Measurements from ENCODE around the gene TOR1A. TPM values are rescaled to one million over a fixed set of nuclear protein-coding genes. Genes with fewer than 3 reads are reported as not detected.
A peak's percentile ranks its signal among the peaks of the same experiment; 100 is the strongest.
"Not testable (repeated sequence)": the region's sequence is repeated elsewhere in the genome, so short reads cannot be mapped to it uniquely, and the experiment has no call there.

Gene TOR1A
- total RNA-seq, 1 donor from 2014 or later: 61.3 TPM

DNA sequence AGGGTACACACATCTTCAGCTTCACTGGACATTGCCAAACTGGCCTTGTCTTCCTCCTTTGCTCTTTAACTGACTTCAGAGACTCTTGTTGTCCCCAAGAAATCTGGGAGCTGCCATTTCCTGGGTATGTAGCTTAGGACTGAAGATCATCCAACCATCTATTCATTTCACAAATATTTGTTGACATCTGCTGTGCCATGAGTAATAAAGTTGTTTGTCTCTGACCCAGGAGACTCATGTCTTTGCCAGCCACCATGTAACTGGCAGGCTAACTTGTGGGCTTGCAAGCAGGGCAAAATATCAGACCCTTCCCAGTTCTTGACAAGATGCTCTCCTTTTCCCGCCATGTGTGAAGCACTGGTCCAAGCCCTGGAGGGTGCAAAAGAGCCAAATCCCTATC, 38.1 kb downstream of the TOR1A start:
- DNase-seq (ENCODE audit: extremely low read depth, low read depth, low spot score): no peak

DNA sequence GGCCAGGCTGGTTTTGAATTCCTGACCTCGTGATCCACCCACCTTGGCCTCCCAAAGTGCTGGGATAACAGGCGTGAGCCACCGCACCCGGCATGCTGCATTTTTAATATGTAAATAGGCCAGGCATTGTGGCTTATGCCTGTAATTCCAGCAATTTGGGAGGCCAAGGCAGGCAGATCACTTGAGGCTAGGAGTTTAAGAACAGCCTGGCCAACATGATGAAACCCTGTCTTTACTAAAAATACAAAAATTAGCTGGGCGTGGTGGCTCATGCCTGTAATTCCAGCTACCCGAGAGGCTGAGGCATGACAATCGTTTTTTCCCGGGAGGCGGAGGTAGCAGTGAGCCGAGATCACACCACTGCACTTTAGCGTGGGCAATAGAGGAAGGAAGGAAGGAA, 39.0 kb downstream of the TOR1A start:
- DNase-seq (ENCODE audit: extremely low read depth, low read depth, low spot score): not testable (repeated sequence)

DNA sequence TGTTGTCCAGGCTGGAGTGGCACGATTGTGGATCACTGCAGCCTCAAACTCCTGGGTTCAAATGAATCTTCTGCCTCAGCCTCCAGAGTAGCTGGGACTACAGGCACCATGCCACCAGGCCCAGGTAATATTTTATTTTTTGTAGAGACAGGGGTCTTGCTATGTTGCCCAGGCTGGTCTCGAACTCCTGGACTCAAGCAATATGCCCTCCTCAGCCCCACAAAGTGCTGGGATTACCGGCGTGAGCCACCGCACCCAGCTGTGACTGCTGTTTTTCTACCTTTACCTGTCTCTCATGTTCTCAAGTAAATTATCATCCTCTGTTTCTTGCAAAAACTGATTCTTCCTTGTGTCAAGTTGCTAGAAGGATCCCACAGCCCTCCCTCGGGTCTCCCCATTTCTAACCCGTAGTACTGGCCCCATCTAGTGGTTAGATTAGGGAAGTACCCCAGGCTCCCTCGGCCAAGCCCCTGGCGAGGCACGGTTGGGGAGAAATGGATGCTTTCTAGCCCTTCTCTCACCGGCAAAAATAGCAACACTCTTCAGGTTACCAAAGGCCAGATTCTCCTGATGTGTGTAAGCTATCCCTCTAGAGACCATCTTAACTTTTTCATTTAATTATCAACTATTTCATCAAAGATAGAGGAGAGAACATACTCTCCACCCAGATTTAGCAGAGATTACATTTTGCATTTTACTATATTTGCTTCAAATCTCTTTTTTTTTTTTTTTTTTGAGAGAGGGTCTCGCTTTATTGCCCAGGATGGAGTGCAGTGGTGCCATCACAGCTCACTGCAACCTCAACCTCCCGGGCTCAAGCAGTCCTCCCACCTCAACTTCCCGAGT, 40.2 kb downstream of the TOR1A start:
- DNase-seq (ENCODE audit: extremely low read depth, low read depth, low spot score): no peak

DNA sequence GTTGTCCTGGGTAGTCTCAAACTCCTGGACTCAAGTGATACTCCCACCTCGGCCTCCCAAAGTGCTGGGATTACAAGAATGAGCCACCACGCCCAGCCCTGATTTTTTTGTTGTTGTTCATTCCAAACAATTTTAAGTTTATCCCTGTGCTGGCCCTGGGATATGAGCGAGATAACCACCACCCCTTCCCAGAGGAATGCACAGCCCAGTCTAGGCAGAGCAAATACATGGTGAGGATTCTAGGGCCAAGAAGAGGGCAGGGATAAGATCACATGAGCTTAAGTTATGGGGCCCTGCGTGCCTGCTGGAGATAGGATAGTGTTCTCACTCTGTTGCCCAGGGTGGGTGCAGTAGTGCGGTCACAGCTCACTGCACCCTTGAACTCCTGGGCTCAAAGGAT, 42.0 kb downstream of the TOR1A start:
- DNase-seq (ENCODE audit: extremely low read depth, low read depth, low spot score): no peak

DNA sequence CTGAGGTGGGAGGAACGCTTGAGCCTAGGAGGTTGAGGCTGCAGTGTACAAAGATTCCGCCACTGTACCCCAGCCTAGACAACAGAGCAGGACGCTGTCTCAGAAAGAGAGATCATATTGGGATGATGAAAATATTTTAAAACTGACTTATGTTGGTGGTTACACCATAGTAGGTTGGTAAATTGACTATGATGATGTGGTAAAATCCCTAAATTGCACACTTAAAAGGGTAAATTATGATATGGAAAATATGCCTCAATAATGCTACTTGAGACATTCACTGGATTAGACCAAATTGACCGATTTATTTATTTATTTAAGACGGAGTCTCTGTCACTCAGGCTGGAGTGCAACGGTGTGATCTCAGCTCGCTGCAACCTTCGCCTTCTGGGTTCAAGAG, 42.8 kb downstream of the TOR1A start:
- no peak for DNase-seq (ENCODE audit: extremely low read depth, low read depth, low spot score)

DNA sequence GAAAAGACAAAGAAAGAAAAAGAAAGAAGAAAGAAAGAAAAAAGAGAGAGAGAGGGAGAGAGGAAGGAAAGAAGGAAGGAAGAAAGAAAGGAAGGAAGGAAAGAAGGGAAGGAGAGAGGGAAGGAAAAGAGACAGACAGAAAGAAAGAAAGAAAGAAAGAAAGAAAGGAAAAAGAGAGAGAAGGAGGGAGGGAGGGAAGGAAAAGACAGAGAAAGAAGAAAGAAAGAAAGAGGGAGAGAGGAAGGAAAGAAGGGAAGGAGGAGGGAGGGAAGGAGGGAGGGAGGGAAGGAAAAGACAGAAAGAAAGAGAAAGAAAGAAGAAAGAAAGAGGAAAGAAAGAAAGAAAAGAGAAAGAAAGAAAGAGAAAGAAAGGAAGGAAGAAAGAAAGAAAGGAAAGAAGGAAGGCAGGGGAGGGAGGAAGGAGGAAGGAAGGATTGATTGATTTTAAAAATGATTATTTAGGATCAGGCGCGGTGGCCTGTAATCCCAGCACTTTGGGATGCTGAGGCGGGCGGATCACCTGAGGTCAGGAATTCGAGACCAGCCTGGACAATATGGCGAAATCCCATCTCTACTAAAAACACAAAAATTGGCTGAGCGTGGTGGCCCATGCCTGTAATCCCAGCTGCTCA, 44.3 kb downstream of the TOR1A start:
- DNase-seq (ENCODE audit: extremely low read depth, low read depth, low spot score): no peak

DNA sequence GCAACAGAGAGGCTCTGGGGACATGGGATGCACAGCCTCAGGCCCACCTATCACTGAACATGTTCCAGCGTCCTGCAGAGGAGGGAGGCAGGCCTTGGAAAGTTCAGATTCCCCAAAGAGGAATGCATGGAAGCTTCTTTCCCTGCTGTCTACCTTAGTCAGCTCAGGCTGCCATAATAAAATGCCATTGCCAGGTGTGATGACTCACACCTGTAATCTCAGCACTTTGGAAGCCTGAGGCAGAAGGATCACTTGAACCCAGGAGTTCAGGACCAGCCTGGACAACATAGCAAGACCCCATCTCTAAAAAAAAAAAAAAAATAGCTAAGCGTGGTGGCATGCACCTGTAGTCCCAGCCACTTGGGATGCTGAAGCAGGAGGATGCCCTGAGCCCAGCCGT, 45.5 kb downstream of the TOR1A start:
- no peak for DNase-seq (ENCODE audit: extremely low read depth, low read depth, low spot score)

DNA sequence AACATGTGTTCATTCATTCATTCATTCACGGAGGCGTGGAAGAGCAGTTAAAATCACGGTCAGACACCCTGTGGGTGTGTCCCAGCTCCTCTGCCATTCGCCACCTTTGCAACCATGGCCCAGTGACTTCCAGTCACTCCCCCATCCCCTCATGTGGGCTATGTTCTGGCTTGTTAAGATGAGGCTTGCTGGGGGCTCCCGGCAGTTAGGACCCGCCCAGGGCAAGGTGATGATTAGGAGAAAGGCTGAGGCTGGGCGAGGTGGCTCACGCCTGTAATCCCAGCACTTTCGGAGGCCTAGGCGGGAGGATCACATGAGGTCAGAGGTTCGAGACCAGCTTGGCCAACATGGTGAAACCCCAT, 46.2 kb downstream of the TOR1A start:
- DNase-seq (ENCODE audit: extremely low read depth, low read depth, low spot score): no peak

DNA sequence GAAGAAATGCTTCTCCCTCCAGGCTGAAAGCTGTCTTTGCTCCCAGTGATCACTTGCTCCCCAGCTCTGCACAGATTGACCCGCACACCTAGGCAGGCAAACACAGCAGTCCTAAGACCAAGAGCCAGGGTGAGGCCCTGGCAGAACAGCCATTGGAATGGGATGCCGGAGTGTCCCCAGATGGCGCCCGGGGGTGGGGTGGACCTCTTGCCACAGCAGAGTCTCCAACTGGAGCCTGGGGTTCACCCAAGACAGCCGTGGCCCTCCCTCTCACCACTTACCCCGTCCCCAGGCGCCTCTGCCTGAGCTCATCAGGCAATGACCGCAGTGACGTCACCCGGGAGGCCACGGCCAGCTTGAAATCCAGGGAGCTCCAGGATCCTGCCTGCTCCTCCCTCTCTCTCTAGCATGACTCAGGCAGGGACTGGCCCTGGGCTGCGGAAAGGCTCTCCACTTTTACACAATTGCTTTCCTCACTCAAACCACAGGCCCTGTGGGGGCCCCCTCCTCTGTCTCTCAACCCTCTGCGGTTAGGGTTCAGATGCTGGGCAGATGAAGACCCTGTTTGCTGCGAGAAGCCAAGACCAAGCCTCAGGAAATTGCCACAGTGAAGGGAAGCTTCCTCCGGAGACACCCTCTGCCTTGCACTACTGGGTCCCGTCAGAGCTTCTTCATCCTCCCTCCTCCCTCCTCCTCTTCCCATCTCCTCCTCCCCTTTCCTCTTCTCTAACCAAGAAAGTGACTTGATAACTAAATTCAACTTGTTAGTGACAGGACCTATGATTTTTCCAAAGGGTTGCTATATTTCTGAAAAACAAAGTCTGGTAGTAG, 46.8 kb downstream of the TOR1A start:
- DNase-seq (ENCODE audit: extremely low read depth, low read depth, low spot score): peak; percentile 57

DNA sequence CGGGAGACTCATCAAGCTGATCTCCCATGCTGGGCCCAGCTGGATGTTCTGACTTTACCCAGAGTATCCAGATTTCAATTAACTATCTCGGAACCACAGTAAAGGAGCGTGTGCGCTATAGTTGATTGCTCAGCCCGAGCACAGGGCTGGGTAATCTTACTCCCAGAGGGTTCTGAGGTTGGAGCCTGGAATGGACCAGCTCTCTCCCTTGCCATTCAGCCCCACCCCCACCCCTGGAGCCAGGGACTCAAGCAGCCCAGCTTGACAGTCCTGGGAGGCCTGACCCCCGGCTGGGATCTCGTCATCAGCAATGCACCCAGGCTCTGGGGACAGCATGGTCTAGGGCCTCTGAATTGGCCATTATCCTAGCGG, 47.4 kb downstream of the TOR1A start:
- DNase-seq (ENCODE audit: extremely low read depth, low read depth, low spot score): no peak

DNA sequence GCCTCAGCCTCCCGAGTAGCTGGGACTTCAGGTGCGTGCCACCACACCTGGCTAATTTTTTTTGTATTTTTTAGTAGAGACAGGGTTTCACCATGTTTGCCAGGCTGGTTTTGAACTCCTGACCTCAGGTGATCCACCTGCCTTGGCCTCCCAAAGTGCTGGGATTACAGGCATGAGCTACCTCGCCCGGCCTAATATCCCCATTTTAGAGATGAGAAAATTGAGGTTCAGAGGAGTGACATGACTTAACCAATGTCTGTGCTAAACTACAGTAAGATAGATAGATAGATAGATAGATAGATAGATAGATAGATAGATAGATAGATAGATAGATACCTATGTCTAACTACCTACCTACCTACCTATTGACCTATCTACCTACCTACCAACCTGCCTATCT, 47.8 kb downstream of the TOR1A start:
- not testable (repeated sequence) for DNase-seq (ENCODE audit: extremely low read depth, low read depth, low spot score)

DNA sequence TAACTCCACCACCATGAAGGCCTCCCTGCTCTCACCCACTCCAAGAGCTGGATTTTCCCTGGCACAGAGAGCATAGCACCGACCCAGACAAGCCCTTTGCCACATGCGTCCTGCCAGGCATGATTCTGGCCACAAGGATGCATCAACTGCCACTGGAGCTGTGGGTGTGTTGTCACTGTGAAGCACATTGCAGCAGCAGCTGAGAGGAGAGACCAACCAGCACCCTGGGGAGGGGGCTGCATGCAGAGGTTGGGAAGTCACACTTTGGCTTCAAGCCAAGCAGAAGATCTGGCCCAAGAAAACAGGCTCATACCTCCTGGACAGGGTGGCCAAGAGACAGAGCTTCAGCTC, 48.5 kb downstream of the TOR1A start:
- DNase-seq (ENCODE audit: extremely low read depth, low read depth, low spot score): no peak

DNA sequence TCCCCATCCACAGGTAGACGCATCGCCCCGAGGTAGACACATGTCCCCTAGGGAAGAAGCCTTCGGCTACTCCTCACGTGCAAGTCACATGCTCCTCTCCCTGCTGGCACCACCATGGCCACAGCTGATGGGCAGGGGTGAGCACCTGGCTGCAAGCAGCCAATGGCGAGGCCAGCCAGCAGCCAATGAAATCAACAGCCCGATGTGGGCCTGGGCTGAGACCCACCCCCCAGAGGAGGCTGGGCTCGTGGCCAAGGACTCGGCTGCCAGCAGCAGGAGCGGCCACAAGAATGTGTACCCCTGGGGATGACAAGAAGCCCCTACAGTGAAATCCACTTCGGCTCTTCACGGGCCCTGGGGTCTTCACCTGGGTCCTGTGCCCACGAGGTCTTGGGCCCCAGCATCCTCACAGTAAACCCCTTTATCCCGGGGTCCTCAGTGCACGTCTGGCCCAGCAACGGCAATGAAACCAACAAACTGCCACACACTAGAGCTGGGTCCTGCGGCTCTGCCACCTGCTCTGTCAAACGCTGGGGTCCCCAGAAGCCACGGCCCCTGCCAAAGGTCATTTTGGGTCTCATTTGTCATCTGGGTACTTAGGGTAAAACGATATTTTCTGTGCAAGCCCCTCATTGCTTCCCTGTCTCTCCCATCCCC, 49.0 kb downstream of the TOR1A start:
- DNase-seq (ENCODE audit: extremely low read depth, low read depth, low spot score): no peak

DNA sequence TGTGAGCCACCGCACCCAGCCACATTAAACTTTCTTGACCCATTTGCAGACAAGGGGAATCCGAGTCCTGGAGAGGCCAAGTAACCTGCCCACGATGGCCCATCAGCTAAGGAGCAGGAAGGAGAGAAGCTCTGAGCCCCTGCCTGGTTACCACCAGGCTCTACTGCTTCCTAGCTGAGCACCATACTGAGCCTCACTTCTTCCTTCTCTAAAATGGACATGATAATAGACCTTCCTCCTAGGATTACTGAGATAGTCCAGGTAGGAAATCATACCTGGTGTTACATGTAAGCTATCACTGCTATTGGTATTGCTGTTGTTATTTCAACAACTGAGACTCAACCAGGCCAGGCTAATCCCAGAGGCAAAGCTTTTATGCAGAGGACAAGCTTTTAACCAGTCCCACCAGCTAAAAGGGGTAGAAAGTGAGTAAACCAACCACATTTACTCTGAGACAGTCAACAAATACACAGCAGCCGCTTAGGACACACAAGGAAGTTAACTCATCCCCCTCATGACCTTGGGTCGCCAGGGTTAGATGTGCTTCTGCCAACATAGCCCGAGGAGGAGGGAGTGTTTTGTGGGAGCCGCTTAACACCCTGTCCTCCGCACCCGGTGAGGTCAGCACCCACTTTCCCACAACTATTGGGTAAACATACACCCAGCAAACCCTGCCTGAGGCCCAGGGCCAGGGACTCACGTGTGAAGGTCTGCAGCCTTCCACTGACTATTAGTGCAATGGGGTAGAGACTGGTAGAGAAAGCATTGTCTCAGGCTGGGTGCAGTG, 50.5 kb downstream of the TOR1A start:
- DNase-seq (ENCODE audit: extremely low read depth, low read depth, low spot score): no peak

DNA sequence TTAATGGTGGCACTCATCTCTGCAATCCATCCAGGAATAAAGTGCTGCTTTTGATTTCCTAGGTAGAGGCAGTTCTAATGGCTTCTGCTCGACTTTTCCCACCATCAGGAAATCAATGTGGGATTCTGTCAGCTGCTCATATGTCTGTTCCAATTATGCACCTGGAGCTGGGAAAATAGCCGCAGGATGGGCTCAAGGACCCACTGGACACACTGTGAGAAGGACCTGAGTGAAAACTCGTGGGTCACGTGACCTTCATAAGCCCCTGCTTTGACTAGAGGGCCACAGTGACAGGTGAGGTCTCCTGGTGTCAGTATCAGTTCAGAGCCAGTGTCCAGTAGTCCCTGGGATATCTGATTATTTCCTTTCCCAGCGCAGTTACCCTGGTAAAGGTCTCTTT, 53.2 kb downstream of the TOR1A start:
- DNase-seq (ENCODE audit: extremely low read depth, low read depth, low spot score): no peak

DNA sequence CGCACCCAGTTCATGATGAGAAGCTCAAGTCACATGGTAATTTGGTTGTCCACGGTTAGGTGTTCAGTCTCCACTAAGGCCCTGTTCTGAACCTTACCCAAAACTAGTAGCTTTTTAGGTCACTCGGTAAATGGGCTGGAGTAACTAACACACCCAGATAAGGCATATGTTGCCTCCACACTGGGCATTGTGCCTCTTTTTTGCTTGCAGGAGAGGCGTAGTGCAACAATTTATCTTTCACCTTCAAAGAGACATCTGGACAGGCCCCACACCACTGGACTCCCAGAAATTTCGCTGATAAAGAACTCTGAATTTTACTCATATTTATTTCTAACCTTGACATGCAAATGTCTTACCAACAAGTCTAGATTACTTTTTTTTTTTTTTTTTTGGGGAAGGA, 54.3 kb downstream of the TOR1A start:
- DNase-seq (ENCODE audit: extremely low read depth, low read depth, low spot score): no peak

DNA sequence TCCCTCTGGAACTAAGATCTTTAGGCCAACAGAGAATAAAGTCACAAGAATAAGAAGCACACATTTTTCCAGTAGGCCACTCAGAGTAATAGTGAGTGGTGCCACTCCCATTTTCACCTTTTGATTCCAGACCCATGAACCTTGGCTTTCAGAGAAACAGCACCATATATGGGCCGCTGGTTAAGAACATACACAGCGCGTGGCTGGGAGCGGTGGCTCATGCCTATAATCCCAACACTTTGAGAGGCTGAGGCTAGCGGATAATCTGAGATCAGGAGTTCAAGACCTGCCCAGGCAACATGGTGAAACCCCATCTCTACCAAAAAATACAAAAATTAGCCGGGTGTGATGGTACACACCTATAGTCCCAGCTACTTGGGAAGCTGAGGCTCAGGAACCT, 55.5 kb downstream of the TOR1A start:
- no peak for DNase-seq (ENCODE audit: extremely low read depth, low read depth, low spot score)

DNA sequence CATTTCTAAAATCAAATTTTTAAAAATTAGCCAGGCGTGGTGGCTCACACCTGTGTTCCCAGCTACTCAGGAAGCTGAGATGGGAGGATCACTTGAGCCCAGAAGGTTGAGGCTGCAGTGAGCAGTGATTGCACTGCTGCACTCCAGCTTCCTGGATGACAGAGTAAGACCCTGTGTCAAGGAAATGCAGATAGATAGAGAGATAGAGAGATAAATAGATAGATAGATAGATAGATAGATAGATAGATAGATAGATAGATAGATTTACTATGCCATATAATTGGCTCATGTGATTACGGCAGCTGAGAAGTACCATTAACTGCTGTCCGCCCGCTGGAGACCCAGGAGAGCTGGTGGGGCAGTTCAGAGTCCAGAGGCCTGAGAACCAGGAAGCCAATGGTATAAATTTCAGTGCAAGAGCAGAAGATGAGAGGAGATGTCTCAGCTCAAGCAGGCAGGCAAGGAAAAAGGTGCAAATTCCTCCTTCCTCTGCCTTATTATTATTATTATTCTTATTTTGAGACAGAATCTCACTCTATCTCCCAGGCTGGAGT, 58.1 kb downstream of the TOR1A start:
- DNase-seq (ENCODE audit: extremely low read depth, low read depth, low spot score): no peak

DNA sequence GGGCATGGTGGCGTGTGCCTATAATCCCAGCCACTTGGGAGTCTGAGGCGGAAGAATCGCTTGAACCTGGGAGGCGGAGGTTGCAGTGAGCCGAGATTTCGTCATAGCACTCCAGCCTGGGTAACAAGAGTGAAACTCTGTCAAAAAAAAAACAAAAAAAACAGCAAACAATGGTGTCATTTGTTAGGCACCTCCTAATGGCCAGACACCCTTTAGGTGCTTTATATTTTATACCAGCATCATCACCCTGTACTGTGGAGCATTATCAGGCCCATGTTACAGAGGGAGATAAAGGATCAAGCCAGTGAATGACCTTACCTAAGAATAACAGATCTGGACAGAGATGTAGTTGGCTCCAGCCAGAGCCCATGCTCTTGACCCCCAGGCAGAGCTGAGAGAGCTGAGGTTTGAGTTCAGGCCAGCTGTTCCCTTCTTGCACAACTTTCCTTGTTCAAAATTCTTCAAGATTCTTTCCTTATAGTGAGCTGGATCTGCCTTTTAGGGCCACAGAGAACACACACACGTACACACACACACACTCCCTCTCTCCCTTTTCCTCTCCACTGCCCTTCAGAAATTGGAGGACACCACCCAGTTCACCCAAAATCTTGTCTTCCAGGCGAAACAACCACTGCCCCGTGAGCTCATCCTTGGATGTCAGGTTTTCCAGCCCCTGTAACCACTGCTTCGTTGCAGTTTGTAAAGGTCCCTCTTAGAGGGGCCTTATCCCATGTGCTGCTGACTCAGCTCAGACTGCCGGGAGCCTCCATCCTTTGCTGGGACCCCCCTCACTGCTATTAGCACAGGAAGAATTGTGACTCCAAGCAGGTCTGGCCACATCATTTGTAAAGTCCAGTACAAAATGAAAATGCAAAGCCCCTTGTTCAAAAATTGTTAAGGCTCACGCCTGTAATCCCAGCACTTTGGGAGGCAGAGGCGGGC, 60.7 kb downstream of the TOR1A start:
- no peak for DNase-seq (ENCODE audit: extremely low read depth, low read depth, low spot score)

Data from glomerular endothelial cell (primary cell).